Limb (tissue), 2 donors: ENCODE results near the gene ABCB6.

Source experiments
- DNase-seq, 2 donors: peaks; one replicate each; pipeline ENCODE4 v3.0.0-alpha.2; 2016; ENCODE audit errors: extremely low spot score in 2 of 2

The ABCB6 gene

DNA sequence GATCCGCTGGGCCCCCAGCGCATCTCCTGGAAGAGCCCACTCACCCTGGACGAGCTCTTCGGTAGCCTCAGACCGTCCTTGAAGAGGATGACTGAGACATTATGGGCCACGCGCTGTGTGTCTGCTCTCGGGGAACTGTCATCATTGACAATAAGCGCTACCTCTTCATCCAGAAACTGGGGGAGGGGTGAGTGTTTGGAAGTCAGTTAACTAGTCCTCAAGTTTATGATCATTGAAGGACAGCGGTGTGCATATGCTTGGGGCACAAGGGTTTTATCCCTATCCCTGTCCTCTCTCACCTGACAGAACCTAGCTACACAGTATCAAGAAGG is 27.1 kb upstream of the ABCB6 start:
- DNase-seq: no peak

DNA sequence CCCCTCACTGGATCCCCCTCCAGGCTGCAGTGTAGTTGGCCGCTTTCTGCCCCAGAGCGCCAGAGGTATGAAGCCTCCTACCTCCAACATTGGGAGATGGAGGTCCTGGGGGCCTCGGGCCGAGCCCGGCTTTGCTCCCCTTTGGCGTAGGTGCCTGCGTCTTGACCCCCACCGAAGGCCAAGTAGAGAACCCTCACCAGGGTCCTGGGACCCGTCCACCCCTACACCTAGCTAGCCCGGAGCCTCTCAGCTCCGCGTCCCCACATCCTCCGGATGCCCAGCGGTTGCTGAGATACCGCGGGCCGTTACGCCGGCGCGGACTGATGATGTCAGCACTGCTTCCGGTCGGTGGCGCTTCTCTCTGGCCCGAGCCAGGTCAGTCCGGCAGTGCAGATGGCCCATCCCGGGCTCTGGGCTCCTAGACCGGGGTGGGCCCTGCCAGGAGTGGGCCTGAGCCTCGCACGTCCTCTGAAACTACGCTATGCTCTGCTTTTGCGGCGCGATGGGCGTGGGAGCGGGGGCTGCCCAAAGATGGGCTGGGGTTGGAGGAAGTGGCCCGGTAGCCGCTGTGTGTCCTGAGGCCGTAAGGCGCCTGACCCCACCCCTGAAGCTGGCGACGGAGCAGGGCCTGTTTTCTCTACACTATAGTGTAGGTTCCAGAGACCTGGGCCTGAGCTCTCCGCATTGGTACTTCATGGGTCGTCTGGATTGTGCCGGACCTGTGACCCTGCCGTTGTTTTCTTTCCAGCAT is 26.6 kb upstream of the ABCB6 start, which contains the start of the genes GLB1L and STK16:
Gene GLB1L (minus strand): TSS at position 297 of the 751 bp plus-strand sequence. CDS start 1,871 bp downstream, outside the sequence.
Gene STK16 (plus strand): TSS at position 332 of the 751 bp plus-strand sequence. CDS start 521 bp downstream, outside the sequence.
- peak; percentile 91 to 96 for DNase-seq

DNA sequence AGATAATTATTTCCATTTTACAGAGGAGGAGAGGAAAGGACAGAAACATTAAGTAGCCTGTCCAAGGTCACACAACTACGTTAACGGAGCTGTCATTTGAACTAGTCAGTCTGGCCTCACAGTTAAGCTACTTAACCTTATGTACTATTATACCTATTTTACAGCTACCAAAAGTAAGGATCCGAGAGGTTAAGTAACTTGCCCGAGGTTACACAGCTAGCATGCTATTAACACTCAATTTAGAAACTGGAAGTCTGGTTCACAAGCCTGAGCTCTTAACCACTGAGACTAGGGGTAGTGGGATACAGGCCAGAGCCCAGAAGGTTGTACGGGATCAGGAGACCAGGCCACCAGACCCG is 26.0 kb upstream of the ABCB6 start:
- DNase-seq: no peak

DNA sequence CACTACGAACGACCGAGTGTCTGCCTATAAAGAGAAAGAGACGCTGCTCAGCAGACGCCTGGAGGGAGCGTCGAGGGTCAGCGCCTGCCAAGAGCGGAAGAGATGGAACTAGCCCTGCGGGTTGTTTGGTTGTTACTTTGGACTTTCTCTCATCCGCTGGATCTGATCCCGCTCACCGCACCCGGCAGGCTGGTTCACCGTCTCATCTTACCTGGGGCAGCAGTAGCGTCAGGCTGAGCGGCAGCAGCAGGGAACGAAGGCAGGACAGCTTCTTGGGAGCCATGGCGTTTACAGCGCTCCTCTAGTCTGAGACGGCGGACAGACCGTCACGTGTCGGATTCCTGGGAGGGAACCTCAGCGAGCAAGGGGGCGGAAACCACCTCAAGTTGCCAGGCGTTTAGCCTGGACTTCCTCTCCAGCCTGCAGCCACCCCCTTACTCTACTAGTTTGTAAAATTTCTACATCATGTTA is 24.6 kb upstream of the ABCB6 start:
- DNase-seq: no peak

DNA sequence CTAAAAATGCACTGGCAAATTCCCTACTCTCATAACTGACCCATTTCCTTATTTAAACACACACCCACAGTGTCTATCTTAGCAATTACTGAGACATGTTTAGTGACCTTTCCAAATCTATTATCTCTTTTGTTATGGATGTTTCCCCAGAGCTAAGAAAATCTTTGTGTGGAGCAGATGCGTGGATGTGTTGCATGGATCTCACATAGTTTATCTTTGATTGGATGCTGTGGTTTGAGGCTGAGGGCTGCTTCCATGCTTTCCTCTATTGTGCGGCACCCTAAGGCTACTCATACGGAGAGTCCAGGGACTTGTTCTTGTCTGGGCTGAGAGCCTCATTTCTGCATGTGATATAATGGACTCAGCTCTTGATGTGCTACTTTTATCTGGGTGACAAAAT is 15.6 kb upstream of the ABCB6 start:
- DNase-seq: no peak

DNA sequence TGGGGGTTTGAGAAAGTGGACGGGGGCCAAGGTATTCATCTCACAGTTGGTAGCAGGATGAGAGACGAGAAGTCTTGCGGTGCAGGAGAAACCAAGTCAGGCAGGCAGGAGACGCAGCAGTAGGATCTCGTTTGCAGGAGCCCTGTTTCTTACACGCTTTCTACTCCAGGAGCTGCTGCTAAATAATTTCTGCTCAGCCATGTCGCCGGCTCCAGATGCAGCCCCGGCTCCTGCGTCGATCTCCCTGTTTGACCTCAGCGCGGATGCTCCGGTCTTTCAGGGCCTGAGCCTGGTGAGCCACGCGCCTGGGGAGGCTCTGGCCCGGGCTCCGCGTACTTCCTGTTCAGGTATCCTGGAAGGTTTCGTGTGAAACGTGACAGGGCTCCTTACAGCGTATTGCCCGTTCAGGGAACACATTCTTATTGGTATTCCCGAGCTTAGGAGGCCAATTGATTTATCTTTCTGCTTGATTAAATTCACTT is 11.3 kb upstream of the ABCB6 start:
- no peak for DNase-seq

DNA sequence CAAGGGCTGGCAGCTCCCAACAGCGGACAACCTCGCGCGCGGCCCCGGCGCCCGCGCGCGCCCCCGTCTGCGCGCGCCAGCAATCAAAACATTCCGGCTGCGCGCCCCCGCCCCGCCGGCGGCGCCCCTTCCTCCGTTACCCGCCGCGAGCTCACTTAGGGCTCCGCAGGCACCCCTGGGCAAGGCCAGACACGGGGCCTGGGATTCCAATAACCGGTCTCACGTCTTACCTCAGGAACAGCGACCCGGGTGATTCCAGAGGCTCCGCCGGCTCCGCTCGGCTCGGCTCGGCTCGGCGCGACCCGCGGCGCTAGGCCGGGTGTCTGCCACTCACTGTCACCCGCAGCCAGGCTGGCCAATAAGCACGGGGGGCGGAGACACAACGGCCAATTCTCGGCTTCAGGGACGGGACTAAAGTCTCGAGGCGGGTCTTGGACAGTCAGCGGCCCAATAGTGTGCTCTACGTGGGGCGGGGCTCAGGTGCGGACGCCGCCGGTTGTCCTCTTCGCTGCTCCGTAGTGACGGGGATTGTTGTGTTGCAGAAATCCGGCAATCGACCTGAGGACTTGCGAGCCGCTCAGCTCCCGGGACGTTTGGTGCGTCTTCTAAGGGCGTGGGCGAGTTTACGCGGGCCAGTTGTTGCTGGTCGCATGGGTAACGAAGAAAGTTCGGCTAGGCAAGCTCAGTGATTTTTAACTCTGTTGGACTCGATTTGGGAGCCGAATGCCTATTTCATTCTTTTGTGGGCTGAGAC is 10.7 kb upstream of the ABCB6 start, which contains the start of the genes ANKZF1 and ATG9A:
Gene ANKZF1 (plus strand): TSS at position 502 of the 754 bp plus-strand sequence. CDS start 452 bp downstream, outside the sequence.
Gene ATG9A (minus strand): TSS at position 332 of the 754 bp plus-strand sequence. CDS start 1,612 bp downstream, outside the sequence.
- peak; percentile 98 to 99 for DNase-seq

DNA sequence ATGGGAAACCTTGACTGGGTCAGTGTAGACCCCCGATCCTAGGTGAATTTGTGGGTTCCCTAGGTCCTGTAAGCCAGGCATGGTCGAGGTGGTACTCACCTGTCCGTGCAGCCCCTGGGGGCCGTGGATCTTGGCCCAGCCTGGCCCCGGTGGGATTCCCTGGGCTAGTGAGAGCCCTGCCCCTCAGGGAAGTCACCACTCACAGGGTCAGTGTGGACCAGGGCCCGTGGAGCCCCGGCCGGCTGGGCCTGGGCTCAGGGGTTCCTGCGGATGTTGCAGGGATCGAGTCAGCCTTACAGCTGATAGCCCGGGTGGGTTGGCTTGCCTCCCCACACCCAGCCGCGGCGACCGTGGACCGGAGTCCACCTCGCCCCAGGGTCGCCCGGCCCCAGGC is 10.2 kb upstream of the ABCB6 start:
- DNase-seq: no peak

DNA sequence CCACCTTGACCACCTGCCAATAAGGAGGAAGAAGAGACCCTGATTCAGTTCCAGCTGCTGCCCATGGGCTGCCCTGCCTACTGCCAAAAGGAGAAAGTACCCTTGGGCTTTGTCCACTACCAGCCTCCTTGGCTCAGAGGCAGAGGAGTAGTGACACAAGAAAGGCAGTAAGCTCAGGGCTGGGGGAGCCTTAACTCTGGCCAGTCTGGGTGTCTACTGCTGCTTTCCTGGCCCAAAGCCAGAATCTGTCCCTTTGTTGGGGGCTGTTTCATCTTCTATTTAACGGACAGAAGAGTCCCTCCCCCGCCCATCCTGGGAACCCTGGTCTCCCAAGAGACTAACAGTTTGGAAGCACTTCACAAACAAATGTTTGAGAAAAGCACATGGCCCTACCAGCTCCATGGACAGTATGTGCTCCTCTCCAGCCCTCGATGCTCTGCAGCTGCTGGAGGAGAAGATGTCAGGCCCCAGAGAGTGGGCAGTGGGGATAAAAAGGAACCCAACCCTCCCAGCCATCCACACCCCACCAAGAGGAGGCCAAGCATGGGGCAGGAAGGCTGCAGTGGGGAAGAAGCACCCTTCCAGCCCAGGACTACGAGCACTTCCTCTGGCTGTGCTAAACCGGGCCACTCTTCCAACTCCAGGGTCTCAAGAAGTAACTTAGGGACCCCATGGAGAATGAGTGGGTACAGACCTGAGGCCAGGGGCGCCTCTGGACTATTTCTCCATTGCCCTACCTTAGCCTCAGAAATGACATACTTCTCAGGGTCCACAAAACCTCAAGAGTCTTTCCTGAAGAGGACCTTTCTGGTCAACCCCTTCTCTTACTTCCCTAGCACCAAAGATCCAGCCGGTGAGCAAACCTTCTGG is 9.5 kb upstream of the ABCB6 start:
- no peak for DNase-seq

DNA sequence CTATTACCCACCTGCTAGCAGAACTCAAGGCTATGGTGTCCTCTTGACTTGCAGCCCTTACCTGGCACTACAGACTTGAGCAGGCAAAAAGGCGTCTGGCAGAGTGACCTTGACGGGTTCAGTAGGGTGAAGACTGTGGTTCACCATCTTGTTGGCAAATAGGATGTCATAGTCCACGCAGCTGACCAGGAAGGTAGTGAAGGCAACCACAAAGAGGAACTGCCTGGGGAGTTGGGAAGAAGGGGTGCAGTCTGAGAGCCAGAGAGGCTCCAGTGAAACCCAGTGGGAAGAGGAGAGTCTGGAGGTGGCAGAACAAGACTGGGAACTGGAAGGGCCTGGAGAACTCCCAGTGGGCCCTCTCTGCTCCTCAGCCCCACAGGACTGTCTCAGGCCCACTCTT is 6.6 kb upstream of the ABCB6 start:
- DNase-seq: no peak

DNA sequence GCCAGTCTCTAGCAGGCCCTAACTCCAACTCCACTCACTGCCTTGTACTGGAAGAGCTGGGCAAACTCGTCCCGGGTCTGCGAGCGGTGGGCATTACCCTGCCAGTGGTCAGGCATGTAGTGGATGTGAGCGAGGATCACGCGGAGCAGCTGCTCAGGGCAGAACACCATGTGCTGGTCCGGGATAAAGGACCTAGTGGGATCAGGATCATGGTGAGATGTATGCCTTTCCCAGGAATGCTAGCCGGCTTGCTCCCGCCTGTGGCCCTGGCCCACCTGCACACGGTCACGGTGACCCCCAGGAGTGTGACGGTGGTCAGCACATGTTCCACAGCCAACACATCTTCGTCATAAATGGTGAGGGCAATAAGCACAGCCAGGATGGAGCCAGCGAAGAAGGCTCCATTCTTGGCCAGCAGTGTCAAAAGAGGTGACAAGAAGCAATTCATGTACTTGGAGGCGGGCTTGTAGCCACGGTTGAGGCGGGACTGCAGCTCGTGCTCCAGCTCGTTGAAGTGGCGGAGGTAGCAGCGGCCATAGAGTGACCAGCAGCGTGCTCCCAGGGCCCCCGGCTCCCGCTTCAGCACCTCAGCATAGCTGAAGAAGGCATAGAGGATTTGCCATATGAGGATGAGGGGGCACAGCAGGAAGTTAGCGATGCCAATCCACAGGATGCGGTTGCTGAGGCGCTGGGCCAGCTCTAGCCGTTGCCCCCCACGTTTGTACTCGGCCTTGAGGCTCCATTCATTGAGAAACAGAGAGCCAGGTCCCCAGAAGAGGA is 5.3 kb upstream of the ABCB6 start:
- DNase-seq: no peak

DNA sequence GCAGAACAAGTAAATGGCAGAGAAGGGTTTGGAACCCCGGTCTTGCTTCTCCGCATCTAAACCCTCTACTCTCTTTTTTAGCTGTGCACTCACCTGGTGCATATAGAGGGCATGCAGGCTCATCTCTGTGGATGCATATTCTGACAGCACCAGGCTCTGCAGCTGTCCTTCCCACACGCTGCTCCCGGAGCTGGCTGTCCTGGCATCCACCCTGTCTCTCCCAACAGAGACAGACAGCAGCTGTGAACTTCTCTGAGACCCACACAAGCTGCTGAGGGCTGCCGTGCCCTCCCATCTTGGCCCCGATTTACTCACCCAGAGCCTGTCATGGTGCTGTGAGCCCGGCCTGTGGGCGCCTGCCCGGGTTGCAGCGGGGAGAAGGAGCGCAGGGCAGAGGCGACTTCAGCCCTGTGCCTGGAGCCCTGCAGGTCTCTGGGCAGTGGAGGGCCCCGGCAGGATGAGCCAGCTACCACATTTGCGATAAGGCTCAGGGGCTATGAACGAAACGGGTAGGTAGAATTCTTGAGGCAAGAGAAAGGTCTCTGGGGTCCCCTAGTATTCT is 3.3 kb upstream of the ABCB6 start:
- no peak for DNase-seq

DNA sequence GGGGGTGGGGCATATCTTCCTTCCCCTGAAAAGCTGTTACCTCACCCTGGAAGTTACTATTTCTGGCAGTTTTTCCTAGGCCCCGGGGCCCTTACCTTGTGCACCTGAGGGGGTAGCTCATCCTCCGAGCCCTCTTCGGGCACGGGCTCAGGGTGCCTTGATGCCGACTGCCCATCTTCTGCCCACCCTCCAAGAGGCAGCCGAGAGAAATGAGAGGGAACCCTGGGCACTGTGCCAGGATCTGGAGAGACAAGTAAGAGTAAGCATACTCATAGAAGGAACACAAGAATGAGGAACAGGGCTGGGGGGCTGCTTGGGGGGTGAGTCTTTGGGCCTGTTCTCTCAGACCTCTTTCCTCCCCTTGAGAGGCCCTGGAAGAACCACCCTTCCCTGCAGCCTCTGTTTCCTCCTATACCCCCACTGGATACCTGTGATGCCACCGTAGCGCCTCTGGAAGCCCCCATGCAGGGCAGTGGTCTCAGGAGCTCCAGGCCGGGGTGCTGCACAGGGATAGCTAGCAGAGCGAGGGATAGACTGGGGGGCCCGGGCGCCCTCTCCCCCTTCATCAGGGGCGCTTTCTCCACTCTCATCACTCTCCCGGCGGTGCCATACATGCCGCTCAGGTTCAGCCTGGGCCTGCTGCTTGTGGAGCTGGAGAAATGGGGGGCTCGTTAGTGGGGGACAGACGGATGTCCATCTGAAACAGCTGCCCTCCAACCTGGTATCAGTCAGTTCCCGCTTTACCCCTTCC is 2.1 kb upstream of the ABCB6 start:
- DNase-seq: no peak

DNA sequence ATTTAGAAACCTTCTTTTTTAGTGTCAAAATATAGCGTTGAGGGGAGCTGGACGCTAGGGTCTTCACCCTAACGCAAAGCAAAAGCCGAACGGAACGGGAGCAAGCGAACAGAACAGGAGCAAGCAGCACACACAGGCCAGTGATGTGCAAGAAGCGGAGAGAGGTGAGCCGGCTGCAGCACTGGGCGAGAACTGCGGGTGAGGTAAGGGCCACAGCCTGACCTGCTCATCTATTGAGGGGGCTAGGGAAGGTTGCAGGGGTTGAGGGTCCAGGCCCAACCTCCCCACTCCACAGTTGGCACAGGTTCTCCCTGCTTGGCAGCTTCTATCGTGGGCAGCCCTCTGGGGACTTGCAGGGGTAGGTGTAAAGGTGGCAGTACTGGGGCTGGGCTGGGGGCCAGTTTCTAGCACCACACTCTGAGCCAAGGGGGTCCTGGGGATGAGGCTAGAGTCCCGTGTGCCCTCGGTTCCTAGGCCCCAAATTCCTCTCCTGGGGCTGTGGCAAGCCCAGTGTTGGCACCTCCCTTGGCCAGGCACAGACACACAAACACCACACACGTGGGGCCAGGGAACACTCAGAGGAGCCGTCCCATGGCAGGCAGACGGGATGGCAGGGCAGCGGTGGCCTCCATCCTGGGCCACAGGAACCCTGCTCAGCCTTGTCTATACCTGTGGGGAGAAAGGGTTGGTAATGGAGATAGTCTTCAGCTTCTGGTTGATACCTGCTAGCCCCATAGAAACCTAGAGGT is 1.2 kb upstream of the ABCB6 start:
- DNase-seq: no peak

DNA sequence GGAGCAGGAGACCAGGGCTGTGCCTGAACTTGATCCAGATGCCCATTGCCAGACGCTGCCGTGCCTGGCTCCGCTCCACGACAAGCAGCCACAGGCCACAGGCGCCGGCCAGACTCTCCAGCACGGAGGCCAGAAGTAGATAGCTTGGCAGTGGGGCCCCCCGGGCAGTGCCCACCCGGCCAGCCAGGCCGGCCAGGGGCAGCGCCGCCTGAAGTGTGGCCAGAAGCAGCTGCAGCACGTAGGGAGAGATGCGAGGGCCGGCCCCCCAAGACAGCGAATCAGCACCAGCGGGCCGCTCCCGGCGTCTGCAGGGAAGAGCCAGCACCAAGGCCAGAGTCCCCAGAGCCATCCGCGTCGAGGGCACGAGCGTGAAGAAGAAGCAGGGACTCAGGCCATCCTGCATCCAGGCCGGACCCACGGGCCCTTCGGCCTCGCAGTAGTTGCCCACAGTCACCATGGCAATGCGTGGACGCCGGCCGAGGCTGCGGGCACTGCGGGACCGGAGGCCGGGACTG is 484 bp downstream of the ABCB6 start:
- DNase-seq: peak in 1 of 2 donors; percentile 46

DNA sequence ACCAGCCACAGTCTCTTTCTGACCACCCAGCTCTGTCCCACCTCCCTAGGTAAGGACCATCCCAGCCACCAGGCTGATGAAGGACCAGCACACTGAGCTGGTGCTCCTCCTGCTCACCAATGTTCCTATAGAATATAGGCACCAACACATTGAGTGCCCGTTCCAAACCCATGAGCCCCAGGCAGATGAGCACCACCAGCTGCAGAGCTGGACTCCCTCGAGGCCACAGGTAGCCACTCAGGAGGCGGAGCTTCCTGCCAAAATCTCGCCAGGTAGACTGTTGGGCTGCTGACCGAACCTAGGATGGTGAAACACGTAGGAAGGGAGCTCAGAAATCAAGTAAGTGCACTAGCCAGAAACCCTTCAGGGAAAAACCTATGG is 2.2 kb downstream of the ABCB6 start:
- DNase-seq: no peak

DNA sequence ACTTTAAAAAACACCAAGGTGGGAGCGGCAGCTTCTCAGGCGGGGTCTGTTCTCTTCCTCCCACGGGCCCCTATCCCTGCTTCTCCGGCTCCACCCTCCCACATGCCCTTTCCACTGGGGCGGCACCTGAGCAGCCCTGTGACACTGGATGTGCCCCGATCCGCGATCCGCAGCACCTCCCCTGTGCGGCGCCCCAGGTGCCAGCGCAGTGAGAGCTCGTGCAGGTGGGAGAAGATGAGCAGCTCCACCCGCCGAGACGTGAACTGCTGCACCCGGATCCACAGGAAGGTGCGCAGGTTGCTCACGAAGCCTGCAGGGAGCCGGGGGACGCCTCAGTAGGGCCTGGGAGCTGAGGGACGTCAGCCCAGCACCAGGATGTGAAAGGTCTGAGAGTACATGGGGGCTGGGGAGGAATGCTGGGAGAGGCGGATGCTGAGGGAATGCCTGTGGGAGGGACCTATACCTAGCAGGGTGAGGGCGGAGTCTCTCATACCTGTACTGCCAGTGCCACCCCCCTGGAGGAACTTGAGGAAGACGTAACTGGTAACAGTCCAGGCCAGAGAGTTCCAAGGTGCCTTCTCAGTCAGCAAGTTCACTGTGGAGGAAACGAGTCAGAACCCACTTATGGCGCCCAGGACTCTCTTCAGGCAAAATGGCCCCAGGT is 2.8 kb downstream of the ABCB6 start:
- no peak for DNase-seq

DNA sequence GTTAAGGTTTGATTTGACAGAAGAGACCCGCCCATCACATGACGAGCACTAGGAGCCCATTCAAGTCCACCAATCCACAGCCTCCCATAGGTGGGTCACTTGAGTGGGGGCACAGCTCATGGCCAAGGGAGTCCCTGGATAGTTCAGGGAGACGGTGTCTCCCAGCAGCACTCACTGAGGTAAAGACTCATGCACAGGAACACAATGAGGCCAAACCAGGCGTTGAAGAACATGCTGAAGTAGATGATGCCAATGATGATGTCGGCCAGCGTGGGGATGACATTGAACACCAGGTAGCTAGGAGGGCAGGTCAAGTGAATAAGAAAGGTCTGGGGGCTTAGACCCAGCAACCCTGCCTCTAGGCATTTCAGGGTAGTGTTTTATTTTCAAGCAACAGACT is 4.0 kb downstream of the ABCB6 start:
- no peak for DNase-seq
